ENCODE data around the gene QDPR. TPM values are rescaled to one million over a fixed set of nuclear protein-coding genes. Genes with fewer than 3 reads are reported as not detected.

The QDPR gene
- total RNA-seq (2022; extraction: Qiagen RNA extraction; ENCODE audit: low read depth): 46.7 to 52.7 TPM (median 50.4 TPM) in 5 replicates

GRCh38 chr4:17511950-17512795 lies at the start of gene QDPR:
Gene QDPR, minus strand, starts transcription at chr4:17512090. Its CDS starts 36 bp downstream, at chr4:17512054.

GRCh38 chr4:17514865-17515264 lies 3.0 kb upstream of the QDPR start, which contains the start of gene CLRN2:
Gene CLRN2, plus strand, starts transcription at chr4:17515165. Its CDS starts 102 bp downstream, at chr4:17515267.

Other genes with a start within 250 kb of the QDPR start
- gene CLRN2, start 3.1 kb upstream of the QDPR start, total RNA-seq (2022; extraction: Qiagen RNA extraction; ENCODE audit: low read depth): not detected in 5 replicates
- gene LAP3, start 65.1 kb upstream of the QDPR start, total RNA-seq (2022; extraction: Qiagen RNA extraction; ENCODE audit: low read depth): 32.9 to 41.4 TPM (median 35.7 TPM) in 5 replicates
- 34.6 to 38.5 TPM (median 35.2 TPM) in 5 replicates for gene MED28, start 102.6 kb upstream of the QDPR start, total RNA-seq (2022; extraction: Qiagen RNA extraction; ENCODE audit: low read depth)

Data from A549 treated with GW870086 at 1 μM for 4 hours (cell line).